ENCODE results near the gene KSR2. TPM values are rescaled to one million over a fixed set of nuclear protein-coding genes. Genes with fewer than 3 reads are reported as not detected.

Gene KSR2
- total and polyA plus RNA-seq, 2 donors (not counting 3 experiments of a cell fraction or from before 2014, with no cell fraction given), result 2.1 to 5.2 TPM

DNA sequence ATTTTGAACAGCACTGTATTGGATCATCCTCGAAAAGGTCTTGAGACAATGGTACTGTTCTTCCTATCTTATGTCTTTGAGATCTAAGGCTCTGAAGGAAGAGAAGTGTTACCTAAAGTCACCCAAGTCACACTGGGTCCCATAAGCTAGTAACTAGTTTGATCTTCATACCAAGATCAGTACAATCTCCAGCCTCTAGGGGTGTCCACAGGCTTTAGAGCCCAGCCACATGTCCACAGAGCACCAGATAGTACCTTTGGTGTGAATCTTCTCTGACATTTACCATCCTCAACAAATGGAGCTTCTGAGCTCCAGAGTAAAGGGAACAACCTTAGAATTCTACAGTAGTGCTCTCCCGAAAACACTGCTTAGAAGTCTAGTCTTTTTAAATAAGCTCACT, 78.7 kb downstream of the KSR2 start:
- Histone ChIP-seq H3K9ac (replicated peaks; ENCODE audit: extremely low read depth, insufficient read depth, low read length) (no peak overlapping the region), H3K9me3 (replicated peaks; ENCODE audit: control insufficient read depth, insufficient read depth, low read length) (no peaks in the 10 kb centered on the region), H3K36me3 (ENCODE audit: control insufficient read depth in 2 of 2, extremely low read depth in 1 of 2, insufficient read depth in 2 of 2, low read length in 2 of 2) (no peaks in the 10 kb centered on the region), H3K4me3 (replicated peaks in 1 of 3; ENCODE audit: insufficient read depth in 1 of 3, low read depth in 1 of 3, low read length in 3 of 3) (no peak overlapping the region), H3K27ac (ENCODE audit: insufficient read depth, low read depth, low read length) (no peak overlapping the region), H2AFZ (ENCODE audit: low read depth, low read length) (no peak overlapping the region), H3K9me1 (replicated peaks; ENCODE audit: control insufficient read depth, extremely low read depth, insufficient read depth, low read length) (no peaks in the 10 kb centered on the region), H3K27me3 (ENCODE audit: control insufficient read depth in 2 of 2, insufficient read depth in 2 of 2, low read length in 2 of 2) (no peaks in the 10 kb centered on the region), H3K79me2 (ENCODE audit: control insufficient read depth, insufficient read depth, low read length) (no peaks in the 10 kb centered on the region), H4K20me1 (replicated peaks; ENCODE audit: control insufficient read depth, extremely low read depth, insufficient read depth, low read length) (no peaks in the 10 kb centered on the region), H3K4me1 (ENCODE audit: control insufficient read depth, extremely low read depth, insufficient read depth, low read length) (no peaks in the 10 kb centered on the region), H3K4me2 (ENCODE audit: insufficient read depth, low read length) (no peak overlapping the region)
- FAIRE-seq (no peak), DNase-seq (ENCODE audit: low read depth, low spot score) (no peak)
- no TSS peak for BruUV-seq (replicated peaks)
- dilution Hi-C loops (cut with MboI; ENCODE audit: extremely low pct_ligation_motif_present, low sequenced_read_pairs), result no loop called here
- TF ChIP-seq JUN (IDR thresholded peaks at IDR 0.05; ENCODE audit: borderline replicate concordance, insufficient read depth, insufficient read length, low read depth) (no peak), GATA2 (IDR thresholded peaks at IDR 0.05; ENCODE audit: insufficient read depth, insufficient read length, low read depth, low read length) (no peak), MYC (IDR thresholded peaks at IDR 0.05; ENCODE audit: low read depth, low read length) (no peak), POLR2A (IDR thresholded peaks at IDR 0.05; ENCODE audit: low read depth, low read length) (no peak), EZH2 (IDR thresholded peaks at IDR 0.05; ENCODE audit: borderline replicate concordance, low read depth, low read length, severe bottlenecking) (no peak), FOS (IDR thresholded peaks at IDR 0.05; ENCODE audit: borderline replicate concordance, insufficient read depth, low read length) (no peak), POLR2AphosphoS5 (IDR thresholded peaks at IDR 0.05; ENCODE audit: insufficient read depth, low read depth, low read length) (no peak)
- TF ChIP-seq, protein P1, sequence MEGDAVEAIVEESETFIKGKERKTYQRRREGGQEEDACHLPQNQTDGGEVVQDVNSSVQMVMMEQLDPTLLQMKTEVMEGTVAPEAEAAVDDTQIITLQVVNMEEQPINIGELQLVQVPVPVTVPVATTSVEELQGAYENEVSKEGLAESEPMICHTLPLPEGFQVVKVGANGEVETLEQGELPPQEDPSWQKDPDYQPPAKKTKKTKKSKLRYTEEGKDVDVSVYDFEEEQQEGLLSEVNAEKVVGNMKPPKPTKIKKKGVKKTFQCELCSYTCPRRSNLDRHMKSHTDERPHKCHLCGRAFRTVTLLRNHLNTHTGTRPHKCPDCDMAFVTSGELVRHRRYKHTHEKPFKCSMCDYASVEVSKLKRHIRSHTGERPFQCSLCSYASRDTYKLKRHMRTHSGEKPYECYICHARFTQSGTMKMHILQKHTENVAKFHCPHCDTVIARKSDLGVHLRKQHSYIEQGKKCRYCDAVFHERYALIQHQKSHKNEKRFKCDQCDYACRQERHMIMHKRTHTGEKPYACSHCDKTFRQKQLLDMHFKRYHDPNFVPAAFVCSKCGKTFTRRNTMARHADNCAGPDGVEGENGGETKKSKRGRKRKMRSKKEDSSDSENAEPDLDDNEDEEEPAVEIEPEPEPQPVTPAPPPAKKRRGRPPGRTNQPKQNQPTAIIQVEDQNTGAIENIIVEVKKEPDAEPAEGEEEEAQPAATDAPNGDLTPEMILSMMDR (IDR thresholded peaks at IDR 0.05; ENCODE audit: extremely low read depth in 1 of 2, insufficient read depth in 1 of 2, low read depth in 1 of 2, low read length in 2 of 2), result no peak
- TF ChIP-seq, protein P2, sequence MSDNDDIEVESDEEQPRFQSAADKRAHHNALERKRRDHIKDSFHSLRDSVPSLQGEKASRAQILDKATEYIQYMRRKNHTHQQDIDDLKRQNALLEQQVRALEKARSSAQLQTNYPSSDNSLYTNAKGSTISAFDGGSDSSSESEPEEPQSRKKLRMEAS (IDR thresholded peaks at IDR 0.05; ENCODE audit: insufficient read depth, insufficient read length), result no peak
- CTCF ChIA-PET, result interaction anchor here (0.9 to 1.5 kb wide), 2 partner anchors 31 to 33 kb away, joined by 3 to 4 read pairs; no protein-coding TSS in a partner anchor
- POLR2A ChIA-PET, result no interaction called here
- intact Hi-C loops (cut with micrococcal nuclease), result no loop called here

Data from endothelial cell of umbilical vein (primary cell).